Measurements from ENCODE around the gene TANGO2. TPM values are rescaled to one million over a fixed set of nuclear protein-coding genes. Genes with fewer than 3 reads are reported as not detected.

Gene TANGO2
- total RNA-seq, 4 donors from 2014 or later = 12.4 to 36.1 (median 19.8) TPM

GRCh38 chr22:20051927-20052308 lies 31.0 kb downstream of the TANGO2 start:
- WGBS, 2 donors = 91 to 93% methylated on average over 6 of the region's 6 CpGs
- DNase-seq (ENCODE audit: low spot score in 2 of 2) = no peak

GRCh38 chr22:20052309-20053259 lies 31.7 kb downstream of the TANGO2 start:
- DNase-seq (ENCODE audit: low spot score in 2 of 2) = no peak
- 77 to 80% methylated on average over 26 of the region's 26 CpGs for WGBS, 2 donors
- TF ChIP-seq, protein P1, sequence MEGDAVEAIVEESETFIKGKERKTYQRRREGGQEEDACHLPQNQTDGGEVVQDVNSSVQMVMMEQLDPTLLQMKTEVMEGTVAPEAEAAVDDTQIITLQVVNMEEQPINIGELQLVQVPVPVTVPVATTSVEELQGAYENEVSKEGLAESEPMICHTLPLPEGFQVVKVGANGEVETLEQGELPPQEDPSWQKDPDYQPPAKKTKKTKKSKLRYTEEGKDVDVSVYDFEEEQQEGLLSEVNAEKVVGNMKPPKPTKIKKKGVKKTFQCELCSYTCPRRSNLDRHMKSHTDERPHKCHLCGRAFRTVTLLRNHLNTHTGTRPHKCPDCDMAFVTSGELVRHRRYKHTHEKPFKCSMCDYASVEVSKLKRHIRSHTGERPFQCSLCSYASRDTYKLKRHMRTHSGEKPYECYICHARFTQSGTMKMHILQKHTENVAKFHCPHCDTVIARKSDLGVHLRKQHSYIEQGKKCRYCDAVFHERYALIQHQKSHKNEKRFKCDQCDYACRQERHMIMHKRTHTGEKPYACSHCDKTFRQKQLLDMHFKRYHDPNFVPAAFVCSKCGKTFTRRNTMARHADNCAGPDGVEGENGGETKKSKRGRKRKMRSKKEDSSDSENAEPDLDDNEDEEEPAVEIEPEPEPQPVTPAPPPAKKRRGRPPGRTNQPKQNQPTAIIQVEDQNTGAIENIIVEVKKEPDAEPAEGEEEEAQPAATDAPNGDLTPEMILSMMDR (IDR thresholded peaks at IDR 0.05) = no peak
- TF ChIP-seq POLR2A (IDR thresholded peaks at IDR 0.05) = no peak
- intact Hi-C loops (cut with DNase I; ENCODE audit: low total_unique reads) = no loop called here
- no peak overlapping the region for H3K4me3 ChIP-seq (ENCODE audit: low read depth, poor library complexity, severe bottlenecking)

More at GRCh38 chr22:20051927-20052308, 31.0 kb downstream of the TANGO2 start:
- intact Hi-C loops (cut with DNase I; ENCODE audit: low total_unique reads) = no loop called here
- H3K4me3 ChIP-seq (ENCODE audit: low read depth, poor library complexity, severe bottlenecking) = no peak overlapping the region
- TF ChIP-seq, protein P1 (IDR thresholded peaks at IDR 0.05) = no peak
- TF ChIP-seq POLR2A (IDR thresholded peaks at IDR 0.05) = no peak

GRCh38 chr22:20053407-20054033 lies 32.6 kb downstream of the TANGO2 start:
- 86 to 90% methylated on average over 3 to 14 of the region's 14 CpGs for WGBS, 2 donors
- no peak for DNase-seq (ENCODE audit: low spot score in 2 of 2)
- TF ChIP-seq, protein P1 (IDR thresholded peaks at IDR 0.05) = no peak
- no peak for TF ChIP-seq POLR2A (IDR thresholded peaks at IDR 0.05)
- intact Hi-C loops (cut with DNase I; ENCODE audit: low total_unique reads) = no loop called here
- no peak overlapping the region for H3K4me3 ChIP-seq (ENCODE audit: low read depth, poor library complexity, severe bottlenecking)

DNA sequence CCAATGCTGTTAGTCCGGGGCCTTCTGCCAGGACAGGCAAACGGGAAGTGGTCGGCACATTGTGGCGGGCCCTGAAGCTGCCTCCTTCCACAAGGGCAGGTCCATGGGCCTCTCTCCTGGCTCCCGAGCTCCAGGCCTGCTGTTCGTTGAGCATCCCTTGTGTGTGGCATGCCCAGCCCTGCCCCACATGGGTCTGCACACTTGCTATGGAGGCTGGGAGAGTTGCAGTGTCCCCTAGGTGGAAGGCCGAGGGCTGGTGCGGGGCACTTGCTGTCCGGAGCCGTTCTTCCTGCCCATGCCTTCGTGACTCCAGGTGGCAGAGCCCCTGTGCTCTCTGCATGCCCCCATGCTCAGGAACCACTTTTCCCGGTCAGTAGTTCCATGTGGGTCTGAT lies 33.1 kb downstream of the TANGO2 start:
- H3K4me3 ChIP-seq (ENCODE audit: low read depth, poor library complexity, severe bottlenecking) = no peak overlapping the region
- intact Hi-C loops (cut with DNase I; ENCODE audit: low total_unique reads) = no loop called here
- DNase-seq (ENCODE audit: low spot score in 2 of 2) = no peak
- WGBS, 2 donors = 89 to 93% methylated on average over 9 to 12 of the region's 12 CpGs
- TF ChIP-seq, protein P1 (IDR thresholded peaks at IDR 0.05) = no peak
- no peak for TF ChIP-seq POLR2A (IDR thresholded peaks at IDR 0.05)

DNA sequence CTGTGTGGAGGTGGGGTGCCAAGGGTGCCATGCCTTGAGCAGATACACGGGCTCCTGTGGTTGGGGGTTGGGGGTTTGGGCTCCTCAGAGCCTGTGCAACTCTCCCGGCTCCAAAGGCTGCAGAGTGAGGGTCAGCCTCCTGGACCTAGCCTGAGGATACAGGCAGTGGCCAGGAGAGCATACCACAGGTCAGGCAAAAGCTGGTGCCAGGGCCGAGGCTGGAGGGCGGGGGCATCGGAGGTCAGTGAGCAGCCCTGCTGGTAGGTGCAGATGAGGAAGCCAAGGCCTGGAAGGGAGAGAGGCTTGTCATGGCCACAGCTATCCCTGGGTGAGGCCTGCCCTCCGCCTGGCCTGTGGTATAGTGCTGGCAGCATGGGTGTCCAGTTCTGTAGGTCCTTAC lies 33.6 kb downstream of the TANGO2 start:
- WGBS, 2 donors = 91 to 92% methylated on average over 6 of the region's 6 CpGs
- DNase-seq (ENCODE audit: low spot score in 2 of 2) = no peak
- intact Hi-C loops (cut with DNase I; ENCODE audit: low total_unique reads) = no loop called here

More for the DNA sequence above, 33.6 kb downstream of the TANGO2 start:
- no peak overlapping the region for H3K4me3 ChIP-seq (ENCODE audit: low read depth, poor library complexity, severe bottlenecking)
- TF ChIP-seq, protein P1 (IDR thresholded peaks at IDR 0.05) = no peak
- no peak for TF ChIP-seq POLR2A (IDR thresholded peaks at IDR 0.05)

Measured in lower leg skin (tissue), 4 donors.